Subcutaneous abdominal adipose tissue (tissue), 5 donors: ENCODE results near the gene SGSM1.
"Not testable (repeated sequence)": the region's sequence is repeated elsewhere in the genome, so short reads cannot be mapped to it uniquely, and the experiment has no call there.

Source experiments
- H3K27ac ChIP-seq: one replicate; pipeline ENCODE4 v1.7.0; 2013; ENCODE audit warnings: low read depth, mild to moderate bottlenecking, inconsistent platforms, low read length, moderate library complexity
- H3K27me3 ChIP-seq, 5 donors: one replicate each; pipeline ENCODE4 v1.7.0; 2013; ENCODE audit warnings: low read length in 5 of 5, inconsistent platforms in 1 of 5; ENCODE audit not compliant: control insufficient read depth in 5 of 5, insufficient read depth in 4 of 5
- H3K36me3 ChIP-seq, 5 donors: one replicate each; pipeline ENCODE4 v1.7.0; 2013; ENCODE audit warnings: low read length in 5 of 5; ENCODE audit not compliant: control insufficient read depth in 5 of 5, insufficient read depth in 5 of 5
- H3K4me1 ChIP-seq, 5 donors: one replicate each; pipeline ENCODE4 v1.7.0; 2013; ENCODE audit warnings: low read length in 5 of 5, mild to moderate bottlenecking in 3 of 5, moderate library complexity in 1 of 5; ENCODE audit not compliant: control insufficient read depth in 5 of 5, insufficient read depth in 5 of 5
- H3K4me3 ChIP-seq, 5 donors: one replicate each; pipeline ENCODE4 v1.7.0; 2013; ENCODE audit warnings: low read length in 5 of 5, low read depth in 1 of 5
- H3K9ac ChIP-seq, 5 donors: one replicate each; pipeline ENCODE4 v1.7.0; 2013; ENCODE audit warnings: low read length in 5 of 5, mild to moderate bottlenecking in 4 of 5, moderate library complexity in 3 of 5
- H3K9me3 ChIP-seq, 5 donors: one replicate each; pipeline ENCODE4 v1.7.0; 2013; ENCODE audit warnings: low read length in 5 of 5; ENCODE audit not compliant: control insufficient read depth in 5 of 5
- donor health status: healthy.
- donor health status: healthy.
- donor health status: healthy.
- donor health status: healthy.
- donor health status: healthy.

The SGSM1 gene

DNA sequence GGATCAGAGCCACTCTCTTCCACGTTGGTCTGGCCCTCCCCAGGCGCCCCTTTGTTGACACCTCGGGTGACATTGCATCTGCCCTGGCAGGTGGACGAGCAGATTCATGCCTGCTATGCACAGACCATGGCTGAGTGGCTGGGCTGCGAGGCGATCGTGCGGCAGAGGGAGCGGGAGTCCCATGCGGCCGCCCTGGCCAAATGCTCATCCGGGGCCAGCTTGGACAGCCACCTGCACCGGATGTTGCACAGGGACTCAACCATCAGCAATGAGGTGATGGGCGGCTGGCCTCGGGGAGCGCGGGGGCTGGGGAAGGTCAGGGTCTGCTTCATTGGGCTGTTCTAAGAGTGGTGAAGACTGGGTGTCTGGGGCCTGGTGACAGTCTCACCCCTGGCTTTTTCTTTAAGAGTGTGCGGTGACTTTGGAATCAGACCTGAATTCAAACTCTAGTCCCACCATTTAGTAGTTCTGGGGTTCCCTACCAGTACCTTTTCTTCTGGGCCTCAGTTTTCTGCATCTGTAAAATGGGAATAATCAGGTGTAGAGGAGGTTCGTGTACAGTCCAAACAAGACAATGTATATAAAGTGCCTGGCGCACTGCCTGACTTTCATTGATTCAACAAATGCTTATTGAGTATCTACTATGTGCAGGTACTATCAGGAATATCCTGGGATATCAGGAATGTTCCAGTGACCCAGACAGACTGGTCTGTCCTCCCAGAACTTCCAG lies 87.5 kb downstream of the SGSM1 start:
- no peaks in the 10 kb centered on the region for H3K36me3 ChIP-seq
- no peak overlapping the region for H3K27ac ChIP-seq
- no peaks in the 10 kb centered on the region for H3K9me3 ChIP-seq
- H3K9ac ChIP-seq, result no peak overlapping the region
- H3K27me3 ChIP-seq, result peaks cover 0 to 9% (median 0%) of the 10 kb centered on the region in 5 donors
- H3K4me1 ChIP-seq, result peaks cover 3 to 13% (median 12%) of the 10 kb centered on the region in 5 donors
- no peak overlapping the region for H3K4me3 ChIP-seq

DNA sequence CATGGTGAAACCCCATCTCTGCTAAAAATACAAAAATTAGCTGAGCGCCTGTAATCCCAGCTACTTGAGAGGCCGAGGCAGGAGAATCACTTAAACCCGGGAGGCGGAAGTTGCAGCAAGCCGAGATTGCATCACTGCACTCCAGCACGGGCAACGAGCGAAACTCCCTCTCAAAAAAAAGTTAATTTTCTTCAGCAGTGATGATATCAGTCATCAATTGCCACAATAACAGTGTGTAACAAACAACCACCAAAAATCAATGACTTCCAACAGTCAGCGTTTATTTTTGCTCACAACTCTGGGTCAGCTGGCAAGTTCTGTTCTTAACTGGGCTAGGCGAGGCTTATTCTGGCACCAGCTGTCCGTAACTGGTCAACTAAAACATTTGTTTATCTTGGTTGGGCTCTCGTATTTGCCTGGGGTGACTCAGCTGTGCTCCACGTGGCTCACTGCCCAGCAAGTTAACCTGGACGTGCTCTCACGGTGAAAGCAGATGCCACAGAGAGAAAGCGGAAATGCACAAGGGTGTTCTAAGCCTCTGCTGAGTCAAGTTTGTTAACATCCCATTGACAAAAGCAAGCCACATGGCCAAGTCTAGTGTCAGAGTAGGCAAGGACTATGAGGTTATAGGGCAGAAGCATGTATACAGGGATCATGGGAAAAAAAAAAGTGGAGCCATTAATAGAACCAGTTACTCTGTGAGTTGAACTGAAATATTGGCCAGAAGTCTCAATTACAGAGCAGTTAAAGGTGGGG lies 88.4 kb downstream of the SGSM1 start:
- H3K9me3 ChIP-seq, result no peaks in the 10 kb centered on the region
- H3K36me3 ChIP-seq, result no peaks in the 10 kb centered on the region
- peaks cover 0 to 9% (median 0%) of the 10 kb centered on the region in 5 donors for H3K27me3 ChIP-seq
- H3K9ac ChIP-seq, result no peak overlapping the region
- peak overlapping the region in 4 of 5 donors; percentile 8 to 36 (median 32) for H3K4me3 ChIP-seq
- H3K27ac ChIP-seq, result no peak overlapping the region
- H3K4me1 ChIP-seq, result peaks cover 3 to 13% (median 12%) of the 10 kb centered on the region in 5 donors

DNA sequence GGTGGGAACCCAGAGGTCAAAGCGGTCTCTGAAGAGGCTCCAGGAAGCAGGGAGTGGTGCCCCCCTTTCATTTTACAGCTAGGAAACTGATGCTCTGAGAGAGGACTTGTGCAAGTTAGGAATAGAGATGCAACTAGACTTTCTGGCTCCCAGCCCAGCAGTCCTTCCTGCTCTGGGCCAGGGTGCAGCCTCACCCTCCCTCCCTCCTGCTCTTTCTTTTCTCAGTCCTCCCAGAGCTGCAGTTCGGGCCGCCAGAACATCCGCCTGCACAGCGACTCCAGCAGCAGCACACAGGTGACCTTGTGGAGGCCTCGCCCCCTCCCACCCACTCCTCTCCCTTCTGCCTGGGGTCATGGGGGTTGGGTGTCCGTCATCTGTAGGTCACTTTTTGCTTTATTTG lies 89.0 kb downstream of the SGSM1 start:
- Histone ChIP-seq H3K36me3 (no peaks in the 10 kb centered on the region), H3K9me3 (no peaks in the 10 kb centered on the region), H3K27ac (no peak overlapping the region)

DNA sequence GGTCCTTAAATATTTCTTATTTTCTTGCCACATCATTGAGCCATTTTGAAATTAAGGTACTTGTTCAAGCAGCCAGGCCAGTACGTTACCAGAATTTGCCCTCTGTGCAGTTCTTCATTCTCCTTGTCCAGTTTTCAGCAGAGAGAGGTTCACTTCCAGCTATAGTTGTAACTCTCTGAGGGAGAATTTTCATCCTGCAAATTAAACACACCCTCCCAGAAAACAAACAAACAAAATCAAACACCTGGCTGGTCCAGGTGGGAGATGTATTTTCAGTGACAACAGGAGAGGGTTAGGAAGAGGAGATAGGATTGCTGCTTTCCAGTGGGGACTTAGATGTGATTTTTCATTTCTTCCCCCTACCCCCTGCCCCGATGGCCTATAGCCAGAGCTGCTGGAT lies 95.4 kb downstream of the SGSM1 start:
- Histone ChIP-seq H3K27ac (no peak overlapping the region), H3K9ac (no peak overlapping the region), H3K27me3 (peaks cover 0 to 5% (median 0%) of the 10 kb centered on the region in 5 donors), H3K4me1 (no peaks in the 10 kb centered on the region), H3K9me3 (peaks cover 5 to 13% (median 11%) of the 10 kb centered on the region in 5 donors), H3K36me3 (no peaks in the 10 kb centered on the region), H3K4me3 (no peak overlapping the region)

More for the DNA sequence above, 89.0 kb downstream of the SGSM1 start:
- Histone ChIP-seq H3K4me3 (no peak overlapping the region), H3K4me1 (peaks cover 3 to 13% (median 12%) of the 10 kb centered on the region in 5 donors), H3K27me3 (peaks cover 0 to 9% (median 0%) of the 10 kb centered on the region in 5 donors), H3K9ac (no peak overlapping the region)

DNA sequence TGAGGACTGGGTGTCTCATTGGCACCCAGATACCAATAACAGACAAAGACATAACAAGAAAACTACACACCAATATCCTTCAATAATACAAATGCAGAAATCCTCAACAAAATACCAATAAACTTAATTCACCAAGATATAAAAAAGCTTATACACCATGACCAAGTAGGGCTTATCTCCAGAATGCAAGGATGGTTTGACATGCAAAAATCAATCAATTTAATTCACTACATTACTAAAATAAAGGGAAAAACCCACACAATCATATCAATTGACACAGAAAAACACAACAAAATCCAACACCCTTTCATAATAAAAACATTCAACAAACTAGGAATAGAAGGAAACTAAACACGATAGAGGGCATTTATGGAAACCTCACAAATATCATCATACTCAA lies 99.9 kb downstream of the SGSM1 start:
- Histone ChIP-seq H3K9me3 (peaks cover 5 to 19% (median 13%) of the 10 kb centered on the region in 5 donors), H3K4me3 (no peak overlapping the region), H3K27ac (no peak overlapping the region), H3K9ac (no peak overlapping the region), H3K27me3 (no peaks in the 10 kb centered on the region), H3K36me3 (no peaks in the 10 kb centered on the region), H3K4me1 (no peaks in the 10 kb centered on the region)

DNA sequence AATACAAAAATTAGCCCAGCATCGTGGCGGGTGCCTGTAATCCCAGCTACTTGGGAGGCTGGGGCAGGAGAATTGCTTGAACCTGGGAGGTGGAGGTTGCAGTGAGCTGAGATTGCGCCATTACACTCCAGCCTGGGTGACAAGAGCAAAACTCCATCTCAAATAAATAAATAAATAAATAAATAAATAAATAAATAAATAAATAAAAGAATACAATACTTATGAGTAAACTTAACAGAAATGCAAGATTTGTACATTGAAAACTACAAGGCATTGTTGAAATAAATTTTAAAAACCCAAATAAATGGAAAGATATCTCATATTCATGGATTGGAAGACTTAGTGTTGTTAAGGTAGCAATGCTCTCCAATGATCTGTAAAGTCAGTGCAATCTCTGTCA lies 101.1 kb downstream of the SGSM1 start:
- H3K9ac ChIP-seq, H3K27ac ChIP-seq, H3K4me3 ChIP-seq, H3K27me3 ChIP-seq, H3K4me1 ChIP-seq, H3K36me3 ChIP-seq: not testable (repeated sequence)
- peaks cover 5 to 19% (median 13%) of the 10 kb centered on the region in 5 donors for H3K9me3 ChIP-seq

DNA sequence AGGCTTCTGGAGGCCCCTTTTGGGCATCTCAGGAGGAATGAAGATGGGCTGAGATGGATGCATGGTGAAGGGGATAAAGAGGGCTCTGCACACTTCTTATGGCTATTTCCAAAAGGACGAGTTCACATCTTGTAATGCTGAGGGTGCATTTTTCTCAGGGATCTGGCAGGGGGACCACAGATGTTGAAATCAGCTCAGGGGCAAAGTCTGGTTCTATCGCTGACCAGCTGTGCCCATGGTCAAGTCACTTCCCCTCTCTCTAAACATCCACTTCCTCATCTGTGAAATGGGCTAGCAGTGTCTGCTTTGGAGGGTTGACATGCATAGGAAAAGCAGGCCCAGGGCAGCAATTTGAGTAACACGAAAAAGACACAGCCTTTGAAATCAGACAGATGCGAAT lies 114.0 kb downstream of the SGSM1 start:
- Histone ChIP-seq H3K27me3 (peaks cover 0 to 3% (median 0%) of the 10 kb centered on the region in 5 donors), H3K9me3 (no peaks in the 10 kb centered on the region), H3K4me3 (no peak overlapping the region), H3K4me1 (no peaks in the 10 kb centered on the region), H3K27ac (no peak overlapping the region), H3K9ac (no peak overlapping the region), H3K36me3 (no peaks in the 10 kb centered on the region)

DNA sequence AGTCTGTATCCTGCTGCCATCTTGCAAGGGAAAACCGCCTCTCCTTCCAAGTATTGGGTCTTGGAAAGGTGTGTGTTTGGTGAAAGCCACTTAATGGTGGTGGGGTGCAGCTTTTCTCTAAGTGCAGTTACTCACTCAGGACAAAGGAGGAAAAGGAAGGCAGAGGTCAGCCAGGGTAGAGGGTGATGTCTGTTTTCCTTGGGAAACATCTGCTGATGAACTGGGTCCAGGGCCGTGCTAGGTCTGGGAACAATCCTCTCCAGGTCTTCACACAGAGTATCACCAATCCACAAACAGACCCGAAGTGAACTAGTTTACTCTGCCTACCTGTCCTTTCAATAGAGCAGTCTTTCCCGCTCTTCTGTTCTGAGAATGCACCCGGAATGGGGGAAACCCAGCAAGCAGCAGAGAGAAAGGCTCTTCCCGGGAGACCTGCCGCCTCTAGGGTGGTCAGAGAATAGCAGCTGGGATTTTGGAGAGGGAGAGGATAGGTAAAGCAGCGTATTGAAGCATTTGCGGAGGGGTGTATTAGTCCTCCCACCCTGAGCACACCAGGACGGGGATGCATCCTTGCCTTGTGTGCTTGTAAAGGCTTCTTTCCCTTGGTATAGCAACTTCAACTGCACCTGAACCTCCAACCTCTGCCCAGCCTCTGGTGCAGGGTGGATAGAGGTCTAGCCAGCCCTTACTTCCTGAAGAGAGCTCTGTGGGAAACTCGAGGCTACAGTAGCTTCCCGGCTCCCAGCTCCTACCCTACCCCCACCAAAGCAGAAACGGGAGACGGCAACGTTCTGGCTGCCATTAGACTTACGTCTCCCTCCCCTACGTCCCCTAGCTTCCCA lies 119.8 kb downstream of the SGSM1 start:
- no peak overlapping the region for H3K27ac ChIP-seq
- peaks cover 0 to 5% (median 0%) of the 10 kb centered on the region in 5 donors for H3K4me1 ChIP-seq
- H3K9me3 ChIP-seq, result peaks cover 4 to 6% (median 6%) of the 10 kb centered on the region in 5 donors
- peaks cover 0 to 10% (median 5%) of the 10 kb centered on the region in 5 donors for H3K27me3 ChIP-seq
- no peak overlapping the region for H3K4me3 ChIP-seq
- no peak overlapping the region for H3K9ac ChIP-seq
- no peaks in the 10 kb centered on the region for H3K36me3 ChIP-seq

DNA sequence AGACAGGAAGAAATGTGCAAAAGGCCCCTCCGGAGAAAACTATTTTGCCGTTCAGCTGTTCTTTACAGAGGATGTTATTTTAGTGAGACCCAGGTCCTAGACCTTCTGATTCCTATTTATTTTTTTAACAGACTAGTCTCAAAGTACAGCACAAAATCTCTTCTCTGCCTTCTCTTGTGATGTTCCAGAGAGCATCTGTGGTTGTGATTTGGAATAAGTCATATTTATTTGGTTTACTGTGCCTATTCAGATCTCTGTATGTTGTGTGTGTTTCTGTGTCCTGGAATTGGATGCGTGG lies 120.4 kb downstream of the SGSM1 start:
- Histone ChIP-seq H3K36me3 (no peaks in the 10 kb centered on the region), H3K4me3 (no peak overlapping the region), H3K9me3 (peaks cover 4 to 6% (median 6%) of the 10 kb centered on the region in 5 donors), H3K9ac (no peak overlapping the region), H3K27me3 (peaks cover 0 to 12% (median 5%) of the 10 kb centered on the region in 5 donors), H3K4me1 (peaks cover 0 to 5% (median 0%) of the 10 kb centered on the region in 5 donors), H3K27ac (no peak overlapping the region)
